GM15510 (cell line): Measurements from ENCODE around the gene LCN12.

Experiments used
- POLR2A ChIP-seq: IDR thresholded peaks from 3 replicates; pipeline ENCODE4 v1.6.1; 2011; ENCODE audit warnings: borderline replicate concordance; ENCODE audit not compliant: insufficient read length; ENCODE audit errors: extremely low read depth

Gene LCN12

GRCh38 chr9:136990242-136990911, 38.3 kb downstream of the LCN12 start:
- TF ChIP-seq POLR2A = no peak

GRCh38 chr9:136991993-136992818, 40.1 kb downstream of the LCN12 start, which contains the start of gene PAXX:
Gene PAXX (plus strand): TSS chr9:136992422. CDS start chr9:136992444, 22 bp downstream.
- peak; percentile 68 for TF ChIP-seq POLR2A

GRCh38 chr9:136992819-136993369, 40.8 kb downstream of the LCN12 start:
- no peak for TF ChIP-seq POLR2A

DNA sequence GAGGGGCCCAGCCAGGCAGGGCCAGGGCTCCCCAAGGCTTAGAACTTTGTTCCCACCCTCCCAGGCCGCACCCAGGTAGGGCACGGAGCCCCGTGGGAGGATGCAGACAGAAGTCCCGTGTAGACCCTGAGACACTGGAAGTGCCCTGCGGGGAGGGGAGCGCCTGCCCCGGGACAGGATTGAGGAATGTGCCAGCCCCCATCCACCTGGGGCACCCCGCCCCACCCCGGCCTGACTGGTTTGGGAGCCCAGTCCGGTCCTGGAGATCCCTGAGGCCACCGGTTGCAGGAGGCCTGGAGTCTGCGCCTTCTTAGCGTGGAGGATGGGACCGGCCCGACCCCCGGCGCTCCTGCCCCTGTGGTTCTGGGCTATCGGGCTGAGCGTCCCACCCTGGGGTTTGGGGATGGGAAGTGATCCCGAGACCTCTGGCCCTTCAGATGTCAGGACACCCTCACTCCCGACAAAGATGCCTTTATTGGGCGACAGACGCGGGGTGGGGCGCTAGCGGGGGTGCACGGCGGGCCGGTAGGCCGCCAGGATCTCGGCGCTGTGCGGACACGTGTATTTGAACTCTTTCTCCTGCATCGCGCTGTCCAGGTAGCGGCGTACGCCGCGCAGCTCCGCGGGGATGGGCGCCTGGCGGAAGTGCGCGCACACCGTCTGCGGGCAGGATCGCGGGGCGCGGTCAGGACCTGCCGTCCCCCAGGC, 42.3 kb downstream of the LCN12 start:
- TF ChIP-seq POLR2A = no peak

- TF ChIP-seq POLR2A = no peak
These were observed 42.8 kb downstream of the LCN12 start for GRCh38 chr9:136994888-136995230.

GRCh38 chr9:136995362-136995761, 43.3 kb downstream of the LCN12 start:
- TF ChIP-seq POLR2A = no peak

GRCh38 chr9:136995772-136996311, 43.8 kb downstream of the LCN12 start:
- no peak for TF ChIP-seq POLR2A

DNA sequence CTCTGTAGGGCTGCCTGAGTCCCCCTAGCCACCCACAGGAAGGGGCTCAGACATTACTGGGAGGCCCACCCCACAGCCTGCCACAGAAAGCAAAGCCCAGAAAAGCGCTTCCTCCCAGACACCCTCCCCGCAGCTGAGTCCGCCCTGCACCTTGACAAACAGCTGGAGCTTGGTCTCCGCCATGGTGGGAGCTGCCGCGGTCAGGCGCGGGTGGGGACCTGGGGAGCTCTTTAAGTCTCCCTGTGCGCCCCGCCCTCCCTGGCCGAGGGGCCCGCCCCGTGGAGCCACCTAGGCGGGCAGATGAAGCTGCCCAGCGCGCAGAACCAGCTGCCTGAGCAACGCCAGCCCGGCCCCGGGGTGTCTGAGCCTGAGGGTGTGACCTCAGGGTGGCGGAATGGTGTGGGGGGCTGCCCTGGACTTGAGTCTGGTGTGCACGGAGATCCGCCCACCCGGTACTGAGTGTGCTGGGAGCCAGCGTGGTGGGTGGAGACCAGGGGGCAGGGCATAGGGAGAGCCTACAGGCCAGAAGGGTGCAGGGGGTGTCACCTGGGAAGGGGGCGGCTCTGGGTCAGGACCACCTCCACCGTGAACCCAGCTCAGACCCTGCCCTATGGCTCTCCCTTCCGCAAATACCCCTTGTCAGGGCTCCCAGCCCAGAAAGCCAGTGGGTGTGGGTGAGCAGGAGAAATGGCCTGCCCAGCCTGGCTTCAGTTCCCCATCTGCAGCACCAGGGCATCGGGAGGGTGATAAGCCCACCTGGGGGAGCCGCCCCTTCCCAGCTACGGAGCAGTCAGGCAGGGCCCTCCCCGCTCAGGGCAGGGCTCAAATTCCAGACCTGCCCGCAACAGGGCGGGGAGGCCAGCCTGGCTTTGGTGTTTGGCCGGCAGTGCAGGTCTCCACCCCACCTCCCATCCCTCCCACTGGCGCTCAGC, 44.6 kb downstream of the LCN12 start, which contains the start of gene CLIC3:
Gene CLIC3, minus strand, starts transcription at position 208 of the 932 bp plus-strand sequence. Its CDS starts 25 bp downstream, at position 183.
- TF ChIP-seq POLR2A = no peak

DNA sequence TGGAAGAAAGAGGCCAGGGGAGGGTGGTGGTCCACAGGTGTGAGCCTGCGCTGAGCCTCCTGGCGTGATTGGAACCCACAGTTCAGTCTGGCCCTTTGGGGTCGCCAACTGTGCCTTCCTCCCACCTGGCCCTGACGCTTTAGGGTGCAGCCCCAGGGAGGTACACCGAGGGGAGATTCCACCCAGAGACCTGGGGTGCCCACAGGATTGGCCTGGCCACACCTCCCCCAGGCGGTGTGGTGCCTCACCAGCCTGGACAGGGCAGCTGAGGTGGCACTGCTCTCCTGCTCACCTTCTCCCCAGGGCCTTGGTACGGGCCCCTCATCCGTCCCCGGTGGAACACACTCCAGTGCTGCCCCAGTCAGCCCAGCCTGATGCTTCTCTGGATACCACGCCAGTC, 45.3 kb downstream of the LCN12 start:
- TF ChIP-seq POLR2A = no peak

DNA sequence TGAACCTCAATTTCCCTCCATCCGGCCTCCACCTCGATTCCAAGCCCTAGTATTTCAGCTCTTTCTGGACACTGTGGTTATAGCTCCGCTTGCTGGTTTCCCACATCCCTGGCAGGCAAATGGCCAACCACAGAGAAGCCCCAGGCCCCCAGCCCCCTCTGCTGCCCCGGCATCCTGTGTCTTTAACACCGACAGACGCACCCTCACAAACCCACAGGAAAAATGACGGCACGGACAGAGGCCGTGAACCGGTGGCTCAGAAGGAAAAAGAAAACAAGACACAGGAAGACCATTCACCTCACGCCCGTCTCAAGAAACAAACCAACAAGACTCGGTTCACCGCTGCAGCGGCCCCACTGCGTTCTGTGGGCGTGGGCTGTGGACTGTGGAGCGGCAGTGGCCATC, 45.8 kb downstream of the LCN12 start:
- no peak for TF ChIP-seq POLR2A

- TF ChIP-seq POLR2A = no peak
These were observed 48.3 kb downstream of the LCN12 start for GRCh38 chr9:137000177-137000930.

DNA sequence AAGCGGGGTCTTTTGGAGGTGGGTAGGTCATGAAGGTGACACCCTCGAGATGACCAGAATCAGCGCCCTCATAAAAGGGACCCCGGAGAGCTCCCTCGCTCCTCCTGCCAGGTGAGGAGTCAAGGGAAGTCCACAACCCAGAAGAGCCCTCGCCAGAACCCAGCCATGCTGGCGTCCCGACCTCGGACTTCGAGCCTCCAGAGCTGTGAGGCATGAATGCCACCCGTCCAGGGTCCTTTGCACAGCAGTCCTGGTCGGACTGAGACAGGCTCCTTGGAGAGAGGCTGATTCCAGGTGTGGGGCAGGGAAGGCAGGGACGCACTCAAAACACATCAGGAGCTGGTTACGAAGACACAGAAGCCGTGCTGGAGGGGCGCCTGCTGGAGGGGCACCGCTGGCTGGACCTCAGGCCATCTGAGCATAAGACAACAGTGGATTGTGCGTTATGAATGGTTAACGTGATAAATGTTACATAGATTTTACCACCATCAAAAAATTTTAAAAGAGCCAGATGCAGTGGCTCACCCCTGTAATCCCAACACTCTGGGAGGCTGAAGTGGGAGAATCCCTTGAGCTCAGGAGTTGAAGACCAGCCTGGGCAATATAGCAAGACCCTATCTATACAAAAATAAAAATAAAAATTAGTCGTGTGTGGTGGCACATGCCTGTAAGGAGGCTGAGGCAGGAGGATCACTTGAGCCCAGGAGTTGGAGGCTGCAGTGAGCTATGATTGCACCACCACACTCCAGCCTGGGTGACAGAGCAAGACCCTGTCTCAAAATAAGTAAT, 50.0 kb downstream of the LCN12 start:
- TF ChIP-seq POLR2A = no peak
